Stomach smooth muscle (tissue), 2 donors: ENCODE data around the gene FRS3.
A peak's percentile ranks its signal among the peaks of the same experiment; 100 is the strongest.

Experiments used
- H3K27ac ChIP-seq: one replicate; pipeline ENCODE4 v1.7.0; 2013; ENCODE audit warnings: mild to moderate bottlenecking, low read length, inconsistent platforms
- H3K27me3 ChIP-seq, 2 donors: one replicate each; pipeline ENCODE4 v1.7.0; 2013; ENCODE audit warnings: low read length in 2 of 2; ENCODE audit not compliant: insufficient read depth in 2 of 2, control insufficient read depth in 1 of 2
- H3K36me3 ChIP-seq, 2 donors: one replicate each; pipeline ENCODE4 v1.7.0; 2013; ENCODE audit warnings: low read length in 2 of 2; ENCODE audit not compliant: control insufficient read depth in 2 of 2, insufficient read depth in 2 of 2
- H3K4me1 ChIP-seq: one replicate; pipeline ENCODE4 v1.7.0; 2013; ENCODE audit warnings: low read length; ENCODE audit not compliant: control insufficient read depth, insufficient read depth
- H3K4me3 ChIP-seq, 2 donors: one replicate each; pipeline ENCODE4 v1.7.0; 2013; ENCODE audit warnings: low read length in 2 of 2
- H3K9ac ChIP-seq, 2 donors: one replicate each; pipeline ENCODE4 v1.7.0; 2013; ENCODE audit warnings: low read length in 2 of 2, mild to moderate bottlenecking in 1 of 2
- H3K9me3 ChIP-seq, 2 donors: one replicate each; pipeline ENCODE4 v1.7.0; 2013; ENCODE audit warnings: low read length in 2 of 2; ENCODE audit not compliant: control insufficient read depth in 2 of 2
- donor health status: healthy.
- donor health status: Pancreatic carcinoma.

FRS3 gene

DNA sequence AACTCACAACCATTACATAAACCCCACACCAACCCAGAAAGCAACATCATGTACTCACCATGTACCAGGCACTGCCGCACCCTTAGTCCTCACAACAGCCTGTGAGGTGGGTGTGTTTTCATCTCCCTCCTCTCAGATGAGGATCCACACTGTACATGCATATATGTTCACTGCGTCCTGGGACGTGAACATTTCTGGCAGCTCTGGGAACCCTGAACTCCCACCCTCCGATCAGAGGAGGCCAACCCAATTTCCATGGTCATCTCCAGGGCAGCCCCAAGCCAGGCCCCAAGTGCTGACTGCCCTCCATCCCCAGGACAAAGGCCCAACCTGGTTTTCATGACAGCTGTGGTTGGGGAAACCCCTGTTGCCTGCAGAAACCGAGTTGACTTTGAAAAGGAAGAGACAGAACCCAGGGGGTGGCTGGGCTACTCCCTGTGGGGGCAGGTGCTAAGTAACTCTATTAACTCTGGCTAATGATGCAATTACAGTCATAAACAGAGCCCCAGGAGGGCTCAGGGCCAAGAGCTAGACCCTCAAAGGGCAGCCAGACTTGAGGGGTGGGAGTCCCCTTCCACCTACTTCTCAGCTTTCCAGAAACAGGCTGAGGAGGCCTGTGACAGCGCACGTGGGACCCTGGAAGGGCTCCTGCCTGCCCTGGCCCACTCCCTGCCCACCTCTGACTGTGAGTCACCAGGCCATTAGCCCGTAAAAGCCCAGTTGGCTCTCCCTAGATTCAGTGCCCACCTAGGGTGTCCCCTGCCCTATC lies 46.9 kb downstream of the FRS3 start:
- H3K27me3 ChIP-seq = no peaks in the 10 kb centered on the region
- H3K4me3 ChIP-seq = peak overlapping the region; percentile 84 to 86
- peaks cover 0 to 5% of the 10 kb centered on the region in 2 donors for H3K36me3 ChIP-seq
- H3K9ac ChIP-seq = no peak overlapping the region
- peaks cover 45% of the 10 kb centered on the region for H3K4me1 ChIP-seq
- H3K27ac ChIP-seq = peak overlapping the region; percentile 82
- no peaks in the 10 kb centered on the region for H3K9me3 ChIP-seq

DNA sequence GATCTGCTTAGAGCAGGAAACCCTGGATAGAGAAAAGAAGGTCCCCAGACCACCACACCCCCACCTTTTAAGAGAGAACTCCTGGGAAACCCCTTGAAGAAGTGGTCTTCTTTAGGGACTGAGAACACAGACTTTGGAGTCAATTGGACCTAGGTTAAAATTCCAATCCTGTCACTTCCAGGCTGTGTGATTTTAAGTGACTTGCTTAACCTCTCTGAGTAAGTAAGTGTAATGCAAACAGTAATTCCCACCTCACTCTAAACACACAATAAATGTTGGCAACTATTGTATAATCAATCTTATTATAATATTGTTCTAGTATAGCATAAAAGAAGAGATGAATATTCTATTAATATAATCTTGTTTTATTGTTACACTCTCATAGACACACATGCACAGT lies 47.6 kb downstream of the FRS3 start:
- H3K27me3 ChIP-seq = no peaks in the 10 kb centered on the region
- H3K9ac ChIP-seq = no peak overlapping the region
- no peaks in the 10 kb centered on the region for H3K9me3 ChIP-seq
- peaks cover 0 to 6% of the 10 kb centered on the region in 2 donors for H3K36me3 ChIP-seq
- H3K27ac ChIP-seq = no peak overlapping the region
- no peak overlapping the region for H3K4me3 ChIP-seq
- H3K4me1 ChIP-seq = peaks cover 45% of the 10 kb centered on the region

DNA sequence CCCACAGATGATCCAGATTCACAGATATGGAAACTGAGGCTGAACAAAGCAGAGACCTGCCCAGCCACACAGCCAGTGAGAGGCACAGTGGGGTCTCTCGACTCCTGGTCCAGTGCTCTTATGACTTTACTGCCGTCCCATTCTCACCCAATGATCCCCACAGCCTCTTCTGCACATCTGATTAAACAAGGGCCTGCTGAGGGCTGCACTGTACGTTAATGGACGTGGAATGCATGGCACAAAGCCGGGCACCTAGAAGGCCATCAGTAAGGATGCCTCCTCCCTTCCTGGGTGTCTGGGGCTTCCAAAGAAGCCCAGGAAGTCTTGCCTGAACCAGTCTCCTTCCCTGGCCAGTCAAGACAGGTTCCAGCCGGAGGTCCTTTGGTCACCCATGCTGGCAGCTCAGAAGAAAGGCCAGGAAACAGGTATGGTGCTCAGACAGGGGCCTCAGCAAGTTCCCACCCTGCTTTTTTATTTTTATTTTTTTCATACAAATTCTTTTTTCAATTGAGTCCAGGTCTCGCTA lies 48.1 kb downstream of the FRS3 start:
- H3K27me3 ChIP-seq = no peaks in the 10 kb centered on the region
- H3K4me3 ChIP-seq = no peak overlapping the region
- no peaks in the 10 kb centered on the region for H3K9me3 ChIP-seq
- no peak overlapping the region for H3K9ac ChIP-seq
- peaks cover 0 to 6% of the 10 kb centered on the region in 2 donors for H3K36me3 ChIP-seq
- peaks cover 45% of the 10 kb centered on the region for H3K4me1 ChIP-seq
- no peak overlapping the region for H3K27ac ChIP-seq

DNA sequence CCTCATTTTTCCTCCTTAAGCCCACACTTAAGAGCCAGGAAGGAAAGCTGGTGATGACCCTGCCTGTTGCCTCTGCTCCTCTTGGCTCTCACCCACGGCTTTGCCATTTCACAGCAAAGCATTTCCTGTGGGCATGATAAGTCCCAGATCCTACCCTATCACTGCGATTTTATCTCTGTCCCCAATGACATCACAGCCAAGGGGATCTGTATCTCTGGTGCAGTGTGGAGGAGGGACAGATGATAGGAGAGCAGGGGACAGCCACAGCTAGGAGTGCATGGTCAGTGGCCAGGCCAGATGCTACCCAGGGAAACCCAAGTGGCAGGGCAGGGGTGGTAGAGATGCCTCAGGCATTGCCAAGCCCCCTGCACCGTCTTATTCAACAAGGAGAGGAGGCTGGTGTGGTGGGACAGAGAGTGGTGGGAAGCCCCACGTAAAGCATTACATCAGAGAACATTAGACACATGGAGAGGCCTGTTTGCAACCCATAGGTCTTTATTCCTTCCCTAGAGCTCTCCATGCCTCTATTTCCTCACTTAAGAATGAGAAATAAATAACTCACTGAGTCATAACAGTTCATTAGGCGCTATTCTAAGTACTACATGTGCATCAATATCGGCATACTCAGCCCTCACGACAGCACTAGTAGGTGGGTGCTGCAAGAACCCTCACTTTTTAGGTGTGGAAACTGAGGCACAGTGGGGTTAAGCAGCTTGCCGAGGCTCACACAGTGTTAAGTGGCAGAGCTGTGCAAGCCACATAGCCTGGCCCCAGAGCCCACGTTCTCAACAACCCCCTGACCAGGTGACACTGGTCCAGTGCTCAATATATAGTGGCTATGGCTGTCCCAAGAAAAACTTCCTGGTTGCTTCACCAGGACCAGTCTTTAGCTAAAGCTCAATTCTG lies 48.9 kb downstream of the FRS3 start:
- H3K36me3 ChIP-seq = peaks cover 0 to 6% of the 10 kb centered on the region in 2 donors
- H3K27ac ChIP-seq = no peak overlapping the region
- H3K4me1 ChIP-seq = peaks cover 41% of the 10 kb centered on the region
- no peaks in the 10 kb centered on the region for H3K27me3 ChIP-seq
- no peak overlapping the region for H3K9ac ChIP-seq
- H3K9me3 ChIP-seq = no peaks in the 10 kb centered on the region
- H3K4me3 ChIP-seq = no peak overlapping the region

DNA sequence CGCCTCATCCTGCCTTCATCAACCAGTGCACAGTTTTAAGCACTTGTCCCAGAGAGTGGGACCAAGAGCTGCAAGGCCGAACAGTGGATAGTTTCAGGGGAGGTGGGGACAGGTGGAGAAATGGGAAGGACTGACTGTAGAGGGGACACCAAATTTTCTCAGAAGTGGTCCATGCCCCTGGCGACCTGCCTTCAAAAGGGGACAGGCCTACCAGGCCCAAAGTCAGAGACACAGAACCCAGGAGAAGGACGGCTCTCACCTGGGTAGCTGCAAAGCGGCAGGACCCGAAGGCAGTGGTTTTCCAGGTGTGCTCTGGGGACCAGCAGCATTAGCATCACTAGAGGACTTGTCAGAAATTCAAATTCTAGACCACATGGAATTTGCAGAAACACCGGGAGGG lies 50.1 kb downstream of the FRS3 start:
- no peak overlapping the region for H3K9ac ChIP-seq
- H3K27me3 ChIP-seq = no peaks in the 10 kb centered on the region
- H3K9me3 ChIP-seq = no peaks in the 10 kb centered on the region
- peaks cover 46% of the 10 kb centered on the region for H3K4me1 ChIP-seq
- peaks cover 0 to 6% of the 10 kb centered on the region in 2 donors for H3K36me3 ChIP-seq
- no peak overlapping the region for H3K4me3 ChIP-seq
- H3K27ac ChIP-seq = no peak overlapping the region

DNA sequence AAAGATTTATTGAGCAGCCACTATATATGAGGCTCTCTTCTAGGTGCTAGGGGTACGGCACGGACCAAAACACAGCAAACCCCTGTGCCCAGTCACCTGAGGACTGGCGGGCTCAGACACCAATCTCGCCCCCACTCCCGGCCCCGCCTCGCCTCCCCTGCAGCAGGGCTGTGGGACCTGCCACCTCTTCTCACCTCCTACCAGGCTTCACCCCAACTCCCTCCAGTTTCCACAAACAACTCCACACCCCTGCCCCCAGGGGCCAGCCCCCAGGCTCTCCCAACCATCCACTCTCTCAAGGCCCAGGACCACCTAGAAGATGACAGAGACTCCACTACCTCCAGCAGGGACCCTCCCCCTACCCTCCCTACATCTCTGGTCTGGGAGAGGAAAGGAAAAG lies 50.7 kb downstream of the FRS3 start:
- peaks cover 52% of the 10 kb centered on the region for H3K4me1 ChIP-seq
- H3K27ac ChIP-seq = no peak overlapping the region
- no peak overlapping the region for H3K4me3 ChIP-seq
- H3K36me3 ChIP-seq = peaks cover 0 to 6% of the 10 kb centered on the region in 2 donors
- H3K9ac ChIP-seq = no peak overlapping the region
- no peaks in the 10 kb centered on the region for H3K9me3 ChIP-seq
- H3K27me3 ChIP-seq = no peaks in the 10 kb centered on the region

DNA sequence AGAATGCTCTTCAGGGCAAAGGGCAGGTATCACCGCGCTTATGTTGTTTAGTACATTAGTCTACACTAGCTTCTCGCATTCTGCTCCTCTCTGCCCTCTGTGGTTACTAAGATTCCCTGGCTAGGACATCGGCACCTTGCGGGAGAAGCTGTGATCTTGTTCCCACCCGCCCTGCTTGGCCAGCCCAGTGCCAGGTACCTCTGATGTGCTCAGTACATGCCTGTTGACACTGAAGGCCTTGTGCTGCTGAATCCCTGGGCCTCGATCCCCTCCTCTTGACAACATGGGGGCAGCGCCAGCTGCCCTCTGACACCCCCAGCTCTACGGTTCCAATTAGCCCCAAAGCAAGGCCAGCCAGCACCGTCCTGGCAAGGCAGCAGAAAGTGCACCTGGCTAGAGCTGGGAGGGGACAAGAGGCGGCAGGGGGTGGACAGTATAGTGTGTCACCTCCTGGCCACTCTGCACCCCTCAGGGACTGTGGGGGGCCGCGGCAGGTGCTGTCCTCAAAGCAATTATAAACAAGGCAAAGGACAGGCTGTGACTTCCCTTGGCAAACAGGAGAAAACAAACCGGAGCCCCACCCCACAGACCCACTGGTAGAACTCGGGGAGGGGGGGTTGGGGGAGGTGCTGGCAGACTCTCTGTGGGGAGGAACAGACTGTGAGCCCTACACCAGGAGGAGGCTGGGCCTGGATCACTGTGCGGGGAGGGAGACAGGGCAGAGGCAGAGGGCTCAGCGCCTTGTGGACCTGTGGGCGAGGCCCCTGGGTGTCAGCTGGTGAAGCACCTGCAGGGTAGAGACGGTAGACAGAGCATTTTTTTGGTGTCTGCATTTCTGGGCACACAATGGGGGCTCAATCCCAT lies 51.4 kb downstream of the FRS3 start:
- Histone ChIP-seq H3K27ac (no peak overlapping the region), H3K4me1 (peaks cover 47% of the 10 kb centered on the region), H3K4me3 (no peak overlapping the region), H3K9ac (no peak overlapping the region), H3K27me3 (no peaks in the 10 kb centered on the region), H3K9me3 (no peaks in the 10 kb centered on the region), H3K36me3 (peaks cover 0 to 6% of the 10 kb centered on the region in 2 donors)

DNA sequence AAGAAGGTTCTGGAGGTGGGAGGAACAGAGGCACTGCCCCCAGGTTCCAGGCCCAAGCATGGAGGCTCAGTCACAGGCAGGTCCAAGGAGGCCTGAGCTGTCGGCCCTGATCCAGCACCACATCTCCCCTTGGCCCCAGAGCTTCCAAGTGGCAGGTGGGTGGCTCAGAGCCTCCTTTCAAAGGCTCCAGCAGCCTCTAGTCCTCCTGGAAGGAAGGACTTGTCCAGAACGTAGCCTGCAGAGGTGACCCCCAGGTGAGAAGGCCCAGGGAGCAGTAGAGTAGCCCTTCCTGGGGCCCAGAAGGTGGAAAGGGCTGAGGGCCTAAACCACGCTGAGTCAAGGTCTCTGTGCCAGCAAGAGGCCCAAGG lies 52.0 kb downstream of the FRS3 start:
- Histone ChIP-seq H3K36me3 (peaks cover 0 to 6% of the 10 kb centered on the region in 2 donors), H3K27ac (no peak overlapping the region), H3K9me3 (no peaks in the 10 kb centered on the region), H3K4me1 (peaks cover 43% of the 10 kb centered on the region), H3K4me3 (no peak overlapping the region), H3K9ac (no peak overlapping the region), H3K27me3 (no peaks in the 10 kb centered on the region)

DNA sequence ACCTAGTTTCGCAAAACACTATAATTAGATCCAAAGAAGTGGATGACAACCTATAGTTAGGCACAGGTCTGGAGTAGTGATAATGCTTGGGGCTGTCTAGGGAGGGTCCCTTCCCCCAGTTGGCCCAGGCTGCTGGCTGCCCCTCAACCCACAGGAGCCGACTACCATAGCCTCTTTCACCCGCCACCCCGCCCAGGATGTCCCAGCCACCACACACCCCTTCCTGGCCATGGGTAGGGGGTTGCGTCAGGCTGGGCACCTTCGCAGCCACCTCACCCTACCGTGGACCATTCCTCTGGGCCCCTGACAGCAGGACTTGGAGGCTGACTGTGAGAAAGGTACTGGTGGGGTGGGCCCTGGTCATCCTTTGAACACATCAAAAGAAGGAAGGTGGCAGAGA lies 52.8 kb downstream of the FRS3 start:
- Histone ChIP-seq H3K27ac (no peak overlapping the region), H3K9me3 (no peaks in the 10 kb centered on the region), H3K4me1 (peaks cover 37% of the 10 kb centered on the region), H3K36me3 (peaks cover 0 to 6% of the 10 kb centered on the region in 2 donors), H3K4me3 (no peak overlapping the region), H3K9ac (no peak overlapping the region), H3K27me3 (no peaks in the 10 kb centered on the region)
